Measurements from ENCODE around the gene DUSP2. TPM values are rescaled to one million over a fixed set of nuclear protein-coding genes. Genes with fewer than 3 reads are reported as not detected.

Gene DUSP2
- total RNA-seq, 1 donor: 3.3 TPM

- Histone ChIP-seq H3K27me3 (ENCODE audit: insufficient read depth, low read length) (peaks cover 30% of the 10 kb centered on the region), H3K79me2 (ENCODE audit: insufficient read depth, low read length) (no peaks in the 10 kb centered on the region)
- TF ChIP-seq CTCF (IDR thresholded peaks at IDR 0.05; ENCODE audit: extremely low read depth, low read depth, low read length): no peak
Observed at GRCh38 chr2:96124406-96125265, 20.6 kb downstream of the DUSP2 start.

GRCh38 chr2:96123936-96124335, 21.3 kb downstream of the DUSP2 start:
- H3K4me2 ChIP-seq (ENCODE audit: insufficient read depth, low read length): no peak overlapping the region
- no peaks in the 10 kb centered on the region for H4K20me1 ChIP-seq (ENCODE audit: insufficient read depth, low read length)
- TF ChIP-seq CTCF (IDR thresholded peaks at IDR 0.05; ENCODE audit: extremely low read depth, low read depth, low read length): no peak

More at GRCh38 chr2:96124406-96125265, 20.6 kb downstream of the DUSP2 start:
- no peaks in the 10 kb centered on the region for H3K36me3 ChIP-seq (ENCODE audit: insufficient read depth, low read length)
- no peak for DNase-seq (ENCODE audit: insufficient read length, low spot score, missing footprints)
- H4K20me1 ChIP-seq (ENCODE audit: insufficient read depth, low read length): no peaks in the 10 kb centered on the region
- H3K9me3 ChIP-seq (ENCODE audit: low read depth, low read length): no peaks in the 10 kb centered on the region
- no peak overlapping the region for H2AFZ ChIP-seq (ENCODE audit: low read length)
- H3K4me2 ChIP-seq (ENCODE audit: insufficient read depth, low read length): no peak overlapping the region
- no peak overlapping the region for H3K27ac ChIP-seq (ENCODE audit: low read depth, low read length)
- H3K4me1 ChIP-seq (ENCODE audit: insufficient read depth, low read length): no peaks in the 10 kb centered on the region
- no peak overlapping the region for H3K4me3 ChIP-seq (ENCODE audit: insufficient read depth, low read length)

GRCh38 chr2:96123290-96123689, 21.9 kb downstream of the DUSP2 start:
- H3K27ac ChIP-seq (ENCODE audit: low read depth, low read length): no peak overlapping the region
- no peaks in the 10 kb centered on the region for H3K9me3 ChIP-seq (ENCODE audit: low read depth, low read length)
- H3K4me3 ChIP-seq (ENCODE audit: insufficient read depth, low read length): no peak overlapping the region
- H3K4me2 ChIP-seq (ENCODE audit: insufficient read depth, low read length): no peak overlapping the region
- TF ChIP-seq CTCF (IDR thresholded peaks at IDR 0.05; ENCODE audit: extremely low read depth, low read depth, low read length): no peak
- peaks cover 43% of the 10 kb centered on the region for H3K27me3 ChIP-seq (ENCODE audit: insufficient read depth, low read length)
- no peaks in the 10 kb centered on the region for H3K36me3 ChIP-seq (ENCODE audit: insufficient read depth, low read length)
- no peaks in the 10 kb centered on the region for H4K20me1 ChIP-seq (ENCODE audit: insufficient read depth, low read length)
- DNase-seq (ENCODE audit: insufficient read length, low spot score, missing footprints): no peak
- no peaks in the 10 kb centered on the region for H3K4me1 ChIP-seq (ENCODE audit: insufficient read depth, low read length)
- H3K79me2 ChIP-seq (ENCODE audit: insufficient read depth, low read length): no peaks in the 10 kb centered on the region
- no peak overlapping the region for H2AFZ ChIP-seq (ENCODE audit: low read length)

More at GRCh38 chr2:96123936-96124335, 21.3 kb downstream of the DUSP2 start:
- no peak overlapping the region for H2AFZ ChIP-seq (ENCODE audit: low read length)
- H3K27me3 ChIP-seq (ENCODE audit: insufficient read depth, low read length): peaks cover 37% of the 10 kb centered on the region
- H3K79me2 ChIP-seq (ENCODE audit: insufficient read depth, low read length): no peaks in the 10 kb centered on the region
- no peaks in the 10 kb centered on the region for H3K36me3 ChIP-seq (ENCODE audit: insufficient read depth, low read length)
- no peak overlapping the region for H3K27ac ChIP-seq (ENCODE audit: low read depth, low read length)
- no peak for DNase-seq (ENCODE audit: insufficient read length, low spot score, missing footprints)
- no peaks in the 10 kb centered on the region for H3K9me3 ChIP-seq (ENCODE audit: low read depth, low read length)
- H3K4me1 ChIP-seq (ENCODE audit: insufficient read depth, low read length): no peaks in the 10 kb centered on the region
- H3K4me3 ChIP-seq (ENCODE audit: insufficient read depth, low read length): no peak overlapping the region

- no peak overlapping the region for H3K4me2 ChIP-seq (ENCODE audit: insufficient read depth, low read length)
- H3K27ac ChIP-seq (ENCODE audit: low read depth, low read length): no peak overlapping the region
- no peak for DNase-seq (ENCODE audit: insufficient read length, low spot score, missing footprints)
- no peak overlapping the region for H2AFZ ChIP-seq (ENCODE audit: low read length)
- H3K79me2 ChIP-seq (ENCODE audit: insufficient read depth, low read length): no peaks in the 10 kb centered on the region
- peaks cover 52% of the 10 kb centered on the region for H3K27me3 ChIP-seq (ENCODE audit: insufficient read depth, low read length)
- H3K36me3 ChIP-seq (ENCODE audit: insufficient read depth, low read length): no peaks in the 10 kb centered on the region
- H3K4me3 ChIP-seq (ENCODE audit: insufficient read depth, low read length): no peak overlapping the region
- no peaks in the 10 kb centered on the region for H3K4me1 ChIP-seq (ENCODE audit: insufficient read depth, low read length)
- no peaks in the 10 kb centered on the region for H4K20me1 ChIP-seq (ENCODE audit: insufficient read depth, low read length)
- no peak for TF ChIP-seq CTCF (IDR thresholded peaks at IDR 0.05; ENCODE audit: extremely low read depth, low read depth, low read length)
- no peaks in the 10 kb centered on the region for H3K9me3 ChIP-seq (ENCODE audit: low read depth, low read length)
Observed at GRCh38 chr2:96122391-96122790, 22.8 kb downstream of the DUSP2 start.

Data from osteoblast (primary cell).